Endodermal cell (in vitro differentiated cells): ENCODE data around the gene OR6B1. TPM values are rescaled to one million over a fixed set of nuclear protein-coding genes. Genes with fewer than 3 reads are reported as not detected.

Experiments used
- DNase-seq: peaks from one replicate; pipeline ENCODE4 v3.0.0-alpha.2; 2017
- H3K27ac ChIP-seq: 2 replicates; pipeline ENCODE4 v1.5.1; 2013; ENCODE audit warnings: mild to moderate bottlenecking, low read depth, low read length, moderate library complexity
- H3K27me3 ChIP-seq: 2 replicates; pipeline ENCODE4 v1.6.1; 2013; ENCODE audit warnings: mild to moderate bottlenecking, low read length, moderate library complexity; ENCODE audit not compliant: insufficient read depth, control insufficient read depth, poor library complexity, severe bottlenecking
- H3K36me3 ChIP-seq: 2 replicates; pipeline ENCODE4 v1.7.0; 2013; ENCODE audit warnings: mild to moderate bottlenecking, low read length, moderate library complexity; ENCODE audit not compliant: control insufficient read depth, insufficient read depth
- H3K4me1 ChIP-seq: one replicate; pipeline ENCODE4 v1.7.0; 2013; ENCODE audit warnings: low read length; ENCODE audit not compliant: control insufficient read depth, insufficient read depth
- H3K4me3 ChIP-seq: 2 replicates; pipeline ENCODE4 v1.5.1; 2013; ENCODE audit warnings: mild to moderate bottlenecking, low read length, moderate library complexity
- H3K9ac ChIP-seq: 2 replicates; pipeline ENCODE4 v1.6.1; 2013; ENCODE audit warnings: mild to moderate bottlenecking, low read length, moderate library complexity; ENCODE audit not compliant: poor library complexity, severe bottlenecking; ENCODE audit errors: extremely low read depth
- H3K9me3 ChIP-seq: 2 replicates; pipeline ENCODE4 v1.6.1; 2013; ENCODE audit warnings: mild to moderate bottlenecking, low read length, moderate library complexity; ENCODE audit not compliant: control insufficient read depth
- H3K27ac Mint-ChIP-seq: 2 replicates; pipeline ENCODE4 v1.8.0; 2020; ENCODE audit warnings: mixed read lengths
- H3K27me3 Mint-ChIP-seq: 2 replicates; pipeline ENCODE4 v1.8.0; 2021; ENCODE audit warnings: mild to moderate bottlenecking, mixed read lengths; ENCODE audit not compliant: insufficient read depth
- H3K36me3 Mint-ChIP-seq: 2 replicates; pipeline ENCODE4 v1.8.0; 2020; ENCODE audit warnings: low read depth, mixed read lengths
- H3K4me1 Mint-ChIP-seq: 2 replicates; pipeline ENCODE4 v1.8.0; 2020; ENCODE audit warnings: mixed read lengths
- H3K4me3 Mint-ChIP-seq: 2 replicates; pipeline ENCODE4 v1.8.0; 2020; ENCODE audit warnings: mild to moderate bottlenecking, moderate library complexity, mixed read lengths
- H3K9me3 Mint-ChIP-seq: 2 replicates; pipeline ENCODE4 v1.8.0; 2020; ENCODE audit warnings: mild to moderate bottlenecking, mixed read lengths
- WGBS, 2 experiments: methylation state at CpG; one replicate each; pipeline versions ENCODE4 v1.1.5 to v1.1.7; 2013; ENCODE audit warnings: missing lambda C conversion rate in 2 of 2, mixed read lengths in 1 of 2; ENCODE audit not compliant: insufficient coverage in 1 of 2, insufficient read length in 1 of 2; 5-methylcytosine and 5-hydroxymethylcytosine counted together
- total RNA-seq, 2 donors: library from RNA; stranded (reverse); fragmentation: NEBNext Ultra II Directional in 1 of 2; extraction: Animal tissue kit (Norgen Biotek cat#: 25700) in 1 of 2; gene quantifications; 2 replicates in 1 of 2; 3 replicates in 1 of 2; pipeline ENCODE4 v1.2.1, GENCODE V29; 2021
- TF ChIP-seq, protein P1 (sequence below): fragments of 200-600 bp; sonication (generic); conservative IDR thresholded peaks from 2 replicates; pipeline ENCODE4 v1.5.0; 2021; ENCODE audit warnings: antibody characterized with exemption, mild to moderate bottlenecking

The OR6B1 gene
- total RNA-seq, 2 donors from 2014 or later = not detected

DNA sequence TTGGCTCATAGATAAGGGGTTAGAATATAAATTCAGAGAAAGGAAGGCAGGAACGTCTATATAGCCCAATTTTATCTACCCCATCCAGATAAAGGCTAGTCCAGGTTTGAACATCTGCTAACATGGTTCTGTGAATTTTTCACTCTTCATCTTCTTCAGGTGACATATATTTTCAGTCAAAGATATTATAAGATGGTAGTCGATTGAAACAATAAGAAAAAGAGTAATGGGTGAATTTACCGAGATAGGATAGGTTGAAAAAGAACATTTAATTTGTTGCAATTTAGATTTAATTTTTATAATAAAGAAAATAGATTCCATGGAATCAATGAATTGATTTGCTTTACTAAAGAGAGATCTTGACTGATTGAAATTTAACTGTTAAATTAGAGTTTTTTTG is 45.6 kb upstream of the OR6B1 start, which contains the start of gene OR2F1:
TSS of gene OR2F1 (plus strand) at position 301 of the 400 bp plus-strand sequence. CDS start 5,127 bp downstream, outside the sequence.
- no peaks in the 10 kb centered on the region for H3K36me3 Mint-ChIP-seq
- peaks cover 2% of the 10 kb centered on the region for H3K9me3 Mint-ChIP-seq
- H3K27me3 Mint-ChIP-seq = no peaks in the 10 kb centered on the region
- no peak within 1 kb of the TSS for H3K9ac ChIP-seq
- H3K27me3 ChIP-seq = no peaks in the 10 kb centered on the region
- H3K27ac Mint-ChIP-seq = no peak within 1 kb of the TSS
- H3K4me3 Mint-ChIP-seq = no peak within 1 kb of the TSS
- no peaks in the 10 kb centered on the region for H3K9me3 ChIP-seq
- H3K4me1 ChIP-seq = no peaks in the 10 kb centered on the region
- H3K36me3 ChIP-seq = no peaks in the 10 kb centered on the region
- H3K27ac ChIP-seq = no peak within 1 kb of the TSS
- no peak within 1 kb of the TSS for H3K4me3 ChIP-seq
- TF ChIP-seq, protein P1, sequence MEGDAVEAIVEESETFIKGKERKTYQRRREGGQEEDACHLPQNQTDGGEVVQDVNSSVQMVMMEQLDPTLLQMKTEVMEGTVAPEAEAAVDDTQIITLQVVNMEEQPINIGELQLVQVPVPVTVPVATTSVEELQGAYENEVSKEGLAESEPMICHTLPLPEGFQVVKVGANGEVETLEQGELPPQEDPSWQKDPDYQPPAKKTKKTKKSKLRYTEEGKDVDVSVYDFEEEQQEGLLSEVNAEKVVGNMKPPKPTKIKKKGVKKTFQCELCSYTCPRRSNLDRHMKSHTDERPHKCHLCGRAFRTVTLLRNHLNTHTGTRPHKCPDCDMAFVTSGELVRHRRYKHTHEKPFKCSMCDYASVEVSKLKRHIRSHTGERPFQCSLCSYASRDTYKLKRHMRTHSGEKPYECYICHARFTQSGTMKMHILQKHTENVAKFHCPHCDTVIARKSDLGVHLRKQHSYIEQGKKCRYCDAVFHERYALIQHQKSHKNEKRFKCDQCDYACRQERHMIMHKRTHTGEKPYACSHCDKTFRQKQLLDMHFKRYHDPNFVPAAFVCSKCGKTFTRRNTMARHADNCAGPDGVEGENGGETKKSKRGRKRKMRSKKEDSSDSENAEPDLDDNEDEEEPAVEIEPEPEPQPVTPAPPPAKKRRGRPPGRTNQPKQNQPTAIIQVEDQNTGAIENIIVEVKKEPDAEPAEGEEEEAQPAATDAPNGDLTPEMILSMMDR = no peak
- WGBS, 2 experiments = 92 to 93% methylated on average over 2 to 3 of the region's 3 CpGs
- no peak for DNase-seq
- H3K4me1 Mint-ChIP-seq = no peaks in the 10 kb centered on the region

DNA sequence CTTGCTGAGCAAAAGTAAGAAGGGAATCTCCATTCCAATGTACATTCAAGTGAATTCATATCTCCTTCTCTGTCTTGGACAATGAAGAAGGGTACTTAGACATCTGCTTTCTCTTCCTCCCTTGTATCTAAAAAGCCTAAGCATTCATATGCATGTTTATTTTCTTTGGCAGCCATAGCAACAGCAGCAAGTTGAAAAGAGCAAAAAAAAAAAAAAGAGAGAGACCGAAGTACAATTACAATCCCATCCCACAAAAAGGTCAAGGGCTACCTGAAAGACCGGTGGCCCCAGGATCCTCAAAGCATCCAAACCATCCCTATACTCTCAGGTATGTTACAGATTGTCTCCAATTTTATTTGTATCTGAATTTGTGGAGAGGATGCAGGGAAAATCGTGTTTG is 41.3 kb upstream of the OR6B1 start:
- no peaks in the 10 kb centered on the region for H3K9me3 ChIP-seq
- H3K27ac Mint-ChIP-seq = no peak overlapping the region
- TF ChIP-seq, protein P1 = no peak

DNA sequence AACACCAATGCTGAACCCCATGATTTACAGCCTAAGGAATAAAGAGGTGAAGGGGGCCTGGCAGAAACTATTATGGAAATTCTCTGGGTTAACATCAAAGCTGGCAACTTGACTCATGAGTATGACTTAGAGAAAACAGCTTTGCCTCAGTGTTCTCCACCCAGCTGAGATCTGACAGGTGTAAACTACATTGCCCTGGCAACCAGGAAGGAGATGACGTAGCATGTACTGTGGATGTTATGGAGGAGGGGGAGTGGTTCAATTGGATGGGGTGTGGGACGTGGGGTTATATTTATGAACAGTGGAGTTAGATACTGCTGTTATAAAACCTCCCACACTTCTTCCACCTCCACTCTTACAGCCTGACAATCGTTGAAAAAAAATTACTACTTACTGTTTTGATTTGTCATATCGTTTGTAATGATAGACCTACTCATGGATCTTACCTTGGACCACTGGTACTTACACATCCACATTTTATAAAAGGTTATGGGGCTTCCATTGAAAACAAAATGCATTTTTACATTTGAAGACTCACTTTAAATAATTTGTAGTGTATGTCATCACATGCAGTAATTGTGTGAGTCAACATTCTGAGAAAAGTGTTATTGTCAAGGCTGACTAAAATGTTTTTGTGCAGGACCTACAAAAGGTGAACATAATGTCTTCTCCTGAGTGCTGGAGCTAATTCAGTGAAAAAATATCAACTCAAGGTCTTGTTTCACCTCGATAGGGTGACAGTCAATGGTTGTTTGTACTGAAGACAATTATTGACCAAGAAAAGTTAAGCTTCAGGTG is 39.1 kb upstream of the OR6B1 start:
- TF ChIP-seq, protein P1 = no peak
- no peaks in the 10 kb centered on the region for H3K36me3 ChIP-seq
- no peak overlapping the region for H3K27ac ChIP-seq
- 89 to 100% methylated on average over 1 to 4 of the region's 5 CpGs for WGBS, 2 experiments
- no peaks in the 10 kb centered on the region for H3K27me3 Mint-ChIP-seq
- H3K4me3 Mint-ChIP-seq = no peak overlapping the region
- no peak overlapping the region for H3K4me3 ChIP-seq
- H3K27me3 ChIP-seq = no peaks in the 10 kb centered on the region
- H3K4me1 ChIP-seq = no peaks in the 10 kb centered on the region
- no peaks in the 10 kb centered on the region for H3K4me1 Mint-ChIP-seq
- H3K9me3 Mint-ChIP-seq = no peaks in the 10 kb centered on the region
- H3K36me3 Mint-ChIP-seq = no peaks in the 10 kb centered on the region
- no peak overlapping the region for H3K27ac Mint-ChIP-seq
- no peaks in the 10 kb centered on the region for H3K9me3 ChIP-seq
- H3K9ac ChIP-seq = no peak overlapping the region
- no peak for DNase-seq

More for the DNA sequence above, 41.3 kb upstream of the OR6B1 start:
- Histone ChIP-seq H3K27ac (no peak overlapping the region), H3K4me1 (no peaks in the 10 kb centered on the region), H3K9ac (no peak overlapping the region), H3K4me3 (no peak overlapping the region), H3K36me3 (no peaks in the 10 kb centered on the region), H3K27me3 (no peaks in the 10 kb centered on the region)
- no peaks in the 10 kb centered on the region for H3K4me1 Mint-ChIP-seq
- no peaks in the 10 kb centered on the region for H3K36me3 Mint-ChIP-seq
- whole genome bisulfite sequencing, 2 experiments = 88% methylated on average over 1 of the region's 3 CpGs; no CpG with 5 or more reads in 1 of the 2 experiments
- no peak for DNase-seq
- H3K9me3 Mint-ChIP-seq = no peaks in the 10 kb centered on the region
- H3K4me3 Mint-ChIP-seq = no peak overlapping the region
- no peaks in the 10 kb centered on the region for H3K27me3 Mint-ChIP-seq
